HepG2 (cell line): ENCODE results near the gene CHPF. TPM values are rescaled to one million over a fixed set of nuclear protein-coding genes. Genes with fewer than 3 reads are reported as not detected.

Experiments used
- ATAC-seq: fragments of 200-7000 bp; cut with Tn5 transposase; 3 replicates; pipeline ENCODE4 v1.9.1; 2020; ENCODE audit warnings: mild to moderate bottlenecking, moderate library complexity
- BruUV-seq: library from RNA; stranded (reverse); fragments of 400-500 nt; replicated peaks from 2 replicates; lab custom pipeline; 2021; lab: Mats Ljungman, UMichigan
- CTCF ChIA-PET: fragments of 300-600 bp; formaldehyde crosslinking; extraction: SDS; loops from one replicate; lab custom pipeline; 2021; ENCODE audit warnings: low total read pairs, inconsistent platforms, low intra/inter-chr PET ratio; lab: Yijun Ruan, JAX
- POLR2A ChIA-PET: fragments of 350-600 bp; sonication (Branson Sonifier 250); formaldehyde crosslinking; loops from one replicate; lab custom pipeline; 2020; ENCODE audit warnings: antibody characterized with exemption, inconsistent platforms; lab: Yijun Ruan, JAX
- DNase-seq: peaks from one replicate; pipeline ENCODE4 v3.0.0-alpha.2; 2015; ENCODE audit warnings: low spot score
- FAIRE-seq: peaks from 3 replicates; lab custom pipeline; 2011; peaks lifted over from hg19 to GRCh38; lab: Jason Lieb, UNC
- H2AFZ ChIP-seq: one replicate; pipeline ENCODE4 v1.6.1; 2011; ENCODE audit warnings: low read length, inconsistent platforms
- H3K27ac ChIP-seq: fragments of 300-600 bp; 3 replicates; pipeline ENCODE4 v1.8.0; 2011; ENCODE audit warnings: mixed run types, mild to moderate bottlenecking, mixed read lengths, low read length, inconsistent platforms; ENCODE audit not compliant: insufficient read depth; ENCODE audit errors: extremely low read length
- H3K27me3 ChIP-seq, 2 experiments: fragments of 200-600 bp in 1 of 2; 2 replicates in 1 of 2; 3 replicates in 1 of 2; pipeline versions ENCODE4 v1.6.0 to v1.8.0; 2011; ENCODE audit warnings: low read length in 2 of 2, mild to moderate bottlenecking in 2 of 2, moderate library complexity in 2 of 2, inconsistent platforms in 1 of 2; ENCODE audit not compliant: insufficient read depth in 2 of 2, control insufficient read depth in 1 of 2
- H3K36me3 ChIP-seq, 2 experiments: fragments of 200-600 bp in 1 of 2; replicated peaks in 1 of 2; 2 replicates in 1 of 2; 3 replicates in 1 of 2; pipeline versions ENCODE4 v1.5.1 to v1.8.0; 2011; ENCODE audit warnings: low read length in 2 of 2, inconsistent platforms in 1 of 2; ENCODE audit not compliant: insufficient read depth in 2 of 2, control insufficient read depth in 1 of 2
- H3K4me1 ChIP-seq: 2 replicates; pipeline ENCODE4 v1.5.1; 2012; ENCODE audit warnings: low read length, inconsistent platforms; ENCODE audit not compliant: insufficient read depth
- H3K4me2 ChIP-seq: 2 replicates; pipeline ENCODE4 v1.6.0; 2011; ENCODE audit warnings: low read depth, low read length, inconsistent platforms
- H3K4me3 ChIP-seq, 3 experiments: fragments of 200-600 bp in 1 of 3; sonication (generic), shearing (Covaris generic) in 1 of 3; replicated peaks in 1 of 3; 2 replicates each; pipeline ENCODE4 v1.5.1; 2011 to 2016; ENCODE audit warnings: low read length in 3 of 3, inconsistent platforms in 2 of 3, low read depth in 2 of 3, mild to moderate bottlenecking in 2 of 3, control low read depth in 1 of 3, mixed read lengths in 1 of 3; ENCODE audit not compliant: insufficient read depth in 1 of 3
- H3K79me2 ChIP-seq: one replicate; pipeline ENCODE4 v1.6.1; 2011; ENCODE audit warnings: low read length, inconsistent platforms; ENCODE audit not compliant: insufficient read depth
- H3K9ac ChIP-seq: 2 replicates; pipeline ENCODE4 v1.6.0; 2011; ENCODE audit warnings: mild to moderate bottlenecking, low read depth, low read length, inconsistent platforms; ENCODE audit not compliant: insufficient read depth
- H3K9me3 ChIP-seq: 2 replicates; pipeline ENCODE4 v1.5.1; 2012; ENCODE audit warnings: mild to moderate bottlenecking, low read length
- H4K20me1 ChIP-seq: 2 replicates; pipeline ENCODE4 v1.6.0; 2011; ENCODE audit warnings: inconsistent platforms, mild to moderate bottlenecking, low read length, moderate library complexity; ENCODE audit not compliant: insufficient read depth
- ASH2L ChIP-seq: fragments of 300-600, 200-600 bp; sonication (generic); IDR thresholded peaks from 2 replicates; pipeline ENCODE4 v1.7.0; 2017; ENCODE audit warnings: low read depth, mild to moderate bottlenecking, moderate library complexity, mixed read lengths, low read length; ENCODE audit not compliant: insufficient read length
- HOXD1 ChIP-seq: sonication (generic); formaldehyde crosslinking; IDR thresholded peaks from 2 replicates; pipeline ENCODE4 v1.5.0; 2020; ENCODE audit warnings: missing genetic modification reagents
- MTF1 ChIP-seq: sonication (generic); formaldehyde crosslinking; IDR thresholded peaks from 2 replicates; pipeline ENCODE4 v1.5.0; 2020; ENCODE audit warnings: missing genetic modification reagents
- MZF1 ChIP-seq: sonication (generic); formaldehyde crosslinking; IDR thresholded peaks from 2 replicates; pipeline ENCODE4 v1.8.1; 2023; ENCODE audit warnings: mild to moderate bottlenecking, missing genetic modification reagents, borderline replicate concordance
- NRL ChIP-seq: sonication (generic); formaldehyde crosslinking; IDR thresholded peaks from 2 replicates; pipeline ENCODE4 v1.5.0; 2020; ENCODE audit warnings: missing genetic modification reagents, mild to moderate bottlenecking, moderate library complexity, borderline replicate concordance
- SRSF1 ChIP-seq: fragments of 200-400 bp; formaldehyde crosslinking; optimal IDR thresholded peaks from 2 replicates; pipeline ENCODE3; 2017; ENCODE audit warnings: mild to moderate bottlenecking, low read depth, low read length, moderate library complexity
- TEAD3 ChIP-seq: optimal IDR thresholded peaks from 2 replicates; pipeline ENCODE3; 2016; ENCODE audit warnings: borderline replicate concordance
- ZC3H13 ChIP-seq: sonication (generic); formaldehyde crosslinking; IDR thresholded peaks from 2 replicates; pipeline ENCODE4 v1.8.1; 2023; ENCODE audit warnings: mild to moderate bottlenecking, missing genetic modification reagents, moderate library complexity
- ZNF501 ChIP-seq: sonication (generic); formaldehyde crosslinking; IDR thresholded peaks from 2 replicates; pipeline ENCODE4 v1.5.1; 2020; ENCODE audit warnings: mild to moderate bottlenecking, moderate library complexity, missing genetic modification reagents
- ZNF543 ChIP-seq: sonication (generic); formaldehyde crosslinking; IDR thresholded peaks from 2 replicates; pipeline ENCODE4 v1.4.0; 2020; ENCODE audit warnings: mild to moderate bottlenecking, missing genetic modification reagents
- WGBS: methylation state at CpG from one replicate; pipeline ENCODE4 v1.1.6; 2017; ENCODE audit warnings: low lambda C conversion rate; 5-methylcytosine and 5-hydroxymethylcytosine counted together
- in situ Hi-C: cut with HindIII; loops from 2 replicates; pipeline ENCODE4 v1.10.0; 2017; ENCODE audit warnings: low pct_unique_long_range_greater_than_20kb; ENCODE audit not compliant: extremely low pct_ligation_motif_present
- intact Hi-C: fragments of 100-400 bp; cut with micrococcal nuclease; formaldehyde crosslinking; loops from one replicate; pipeline ENCODE4 v1.10.0; 2022; ENCODE audit not compliant: unreplicated experiment
- polyA plus RNA-seq, 8 experiments: library from polyadenylated mRNA; depleted of rRNA in 3 of 8; stranded (reverse) in 7 of 8; unstranded in 1 of 8; fragments of >200 nt; fragmentation: Illumina TruSeq in 4 of 8; extraction: Trizol in 4 of 8; gene quantifications; 2 replicates each; pipeline versions ENCODE4 v1.2.1 to v1.2.3, GENCODE V29; 2011 to 2016; ENCODE audit warnings: low read depth in 4 of 8, missing spikeins in 1 of 8, mixed read lengths in 1 of 8; ENCODE audit not compliant: insufficient read depth in 1 of 8
- total RNA-seq, 5 experiments: library from RNA; depleted of rRNA; stranded (reverse); fragments of >200 nt; fragmentation: Illumina TruSeq; extraction: Trizol; gene quantifications; 2 replicates each; pipeline ENCODE4 v1.2.3, GENCODE V29; 2016; ENCODE audit warnings: low read depth in 1 of 5
- TF ChIP-seq, protein P1 (sequence below), 2 experiments: sonication (generic) in 1 of 2; formaldehyde crosslinking in 1 of 2; IDR thresholded peaks; 2 replicates each; pipeline versions ENCODE4 v1.4.0 to v1.6.1; 2016 to 2020; ENCODE audit warnings: borderline replicate concordance in 1 of 2, low read depth in 1 of 2, mild to moderate bottlenecking in 1 of 2, missing genetic modification reagents in 1 of 2
- TF ChIP-seq, protein P2 (sequence below): sonication (generic); formaldehyde crosslinking; IDR thresholded peaks from 2 replicates; pipeline ENCODE4 v1.5.1; 2020; ENCODE audit warnings: mild to moderate bottlenecking, missing genetic modification reagents

CHPF gene
- total and polyA plus RNA-seq, 2 of the 13 experiments (the other 11 are each of a cell fraction or from before 2014, with no cell fraction given) = 79.6 to 111 TPM

DNA sequence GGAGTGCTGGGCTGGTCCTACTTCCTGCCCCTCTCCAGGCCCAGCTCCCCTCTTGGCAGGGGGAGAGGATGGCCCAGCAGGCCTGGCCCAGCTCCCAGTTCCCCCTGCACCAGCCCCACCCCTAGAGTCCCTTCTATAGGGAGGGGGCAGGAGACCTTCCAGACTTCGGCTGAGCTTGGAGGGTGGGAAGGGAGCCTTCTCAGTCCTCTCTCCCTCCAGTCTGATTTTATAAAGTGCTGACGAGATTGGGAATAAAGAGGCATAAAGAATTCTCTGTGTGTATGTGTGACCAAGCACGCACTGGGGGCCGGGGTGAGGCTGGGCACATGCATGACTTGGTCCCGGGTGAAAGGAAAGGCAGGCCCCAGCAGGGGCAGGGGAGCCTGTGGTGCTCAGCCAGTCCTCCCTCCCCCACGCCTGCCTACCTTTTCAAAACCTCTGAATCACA, 5.1 kb downstream of the CHPF start (continued):
- TF ChIP-seq, protein P1, sequence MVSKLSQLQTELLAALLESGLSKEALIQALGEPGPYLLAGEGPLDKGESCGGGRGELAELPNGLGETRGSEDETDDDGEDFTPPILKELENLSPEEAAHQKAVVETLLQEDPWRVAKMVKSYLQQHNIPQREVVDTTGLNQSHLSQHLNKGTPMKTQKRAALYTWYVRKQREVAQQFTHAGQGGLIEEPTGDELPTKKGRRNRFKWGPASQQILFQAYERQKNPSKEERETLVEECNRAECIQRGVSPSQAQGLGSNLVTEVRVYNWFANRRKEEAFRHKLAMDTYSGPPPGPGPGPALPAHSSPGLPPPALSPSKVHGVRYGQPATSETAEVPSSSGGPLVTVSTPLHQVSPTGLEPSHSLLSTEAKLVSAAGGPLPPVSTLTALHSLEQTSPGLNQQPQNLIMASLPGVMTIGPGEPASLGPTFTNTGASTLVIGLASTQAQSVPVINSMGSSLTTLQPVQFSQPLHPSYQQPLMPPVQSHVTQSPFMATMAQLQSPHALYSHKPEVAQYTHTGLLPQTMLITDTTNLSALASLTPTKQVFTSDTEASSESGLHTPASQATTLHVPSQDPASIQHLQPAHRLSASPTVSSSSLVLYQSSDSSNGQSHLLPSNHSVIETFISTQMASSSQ (IDR thresholded peaks at IDR 0.05; ENCODE audit: low read depth) = no peak
- TF ChIP-seq, protein P1 (CRISPR knock-in tag; IDR thresholded peaks at IDR 0.05; ENCODE audit: borderline replicate concordance) = 0 out of 2 replicates have a peak, but pooled peaks have one; percentile 45
- 0 out of 2 replicates have a peak, but pooled peaks have one; percentile 5 for TF ChIP-seq NRL

DNA sequence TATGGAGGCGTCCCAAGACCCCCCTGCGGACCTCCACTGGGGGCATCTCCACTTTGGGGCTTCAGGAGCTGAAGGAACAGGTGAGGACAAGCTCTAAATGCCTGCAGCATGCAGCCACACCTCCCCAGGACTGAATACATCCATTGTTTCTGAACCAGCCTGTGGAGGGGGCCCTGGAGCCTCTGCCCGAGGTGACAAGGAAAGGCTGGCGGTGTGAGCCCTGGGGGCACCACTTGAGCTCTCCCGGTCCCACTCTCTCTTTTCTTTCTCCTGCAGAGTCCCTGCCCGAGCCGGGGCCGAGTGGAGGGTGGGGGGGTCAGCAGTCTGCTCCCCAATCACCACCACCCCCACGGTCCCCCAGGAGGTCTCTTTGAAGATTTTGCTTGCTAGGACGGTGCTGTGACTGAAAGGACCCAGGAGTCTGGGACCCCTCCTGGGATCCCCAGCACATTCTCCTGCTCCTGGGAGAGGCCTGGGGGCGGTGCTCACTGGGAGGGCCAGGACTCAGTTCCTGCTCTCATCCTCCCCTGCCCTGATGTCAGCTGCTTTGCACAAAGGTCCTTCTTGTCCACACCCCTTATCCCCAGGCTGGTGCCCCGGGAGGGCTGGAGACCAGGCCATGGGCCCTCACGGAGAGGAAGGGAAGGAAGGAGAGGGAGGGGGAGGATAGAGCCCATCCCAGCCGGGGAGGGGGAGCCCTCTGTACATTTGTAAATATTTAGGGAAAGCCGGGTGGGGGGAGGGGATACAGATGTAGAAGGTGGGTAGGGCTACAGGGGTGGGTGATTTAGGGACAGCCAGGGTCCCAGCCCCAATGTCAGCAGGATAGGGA, 5.7 kb downstream of the CHPF start:
- H3K9ac ChIP-seq = peak overlapping the region; percentile 26; the same call in 1 of the 2 replicates
- POLR2A ChIA-PET = interaction anchor here (1.1 to 1.5 kb wide), 3 partner anchors 22 to 40 kb away, joined by 4 to 9 read pairs (median 4); partner anchors contain the start of genes GMPPA, INHA and OBSL1
- H3K4me2 ChIP-seq = peak overlapping the region; percentile 51
- TF ChIP-seq TEAD3 (CRISPR knock-in tag) (peak; percentile 5), ASH2L (peak; percentile 29), MTF1 (CRISPR knock-in tag) (no peak), MZF1 (CRISPR knock-in tag) (0 out of 2 replicates have a peak, but pooled peaks have one; percentile 11), ZNF543 (CRISPR knock-in tag) (0 out of 2 replicates have a peak, but pooled peaks have one; percentile 12), HOXD1 (no peak), ZNF501 (CRISPR knock-in tag) (0 out of 2 replicates have a peak, but pooled peaks have one; percentile 36), ZC3H13 (peak; percentile 98), SRSF1 (peak; percentile 82)
- TF ChIP-seq, protein P2, sequence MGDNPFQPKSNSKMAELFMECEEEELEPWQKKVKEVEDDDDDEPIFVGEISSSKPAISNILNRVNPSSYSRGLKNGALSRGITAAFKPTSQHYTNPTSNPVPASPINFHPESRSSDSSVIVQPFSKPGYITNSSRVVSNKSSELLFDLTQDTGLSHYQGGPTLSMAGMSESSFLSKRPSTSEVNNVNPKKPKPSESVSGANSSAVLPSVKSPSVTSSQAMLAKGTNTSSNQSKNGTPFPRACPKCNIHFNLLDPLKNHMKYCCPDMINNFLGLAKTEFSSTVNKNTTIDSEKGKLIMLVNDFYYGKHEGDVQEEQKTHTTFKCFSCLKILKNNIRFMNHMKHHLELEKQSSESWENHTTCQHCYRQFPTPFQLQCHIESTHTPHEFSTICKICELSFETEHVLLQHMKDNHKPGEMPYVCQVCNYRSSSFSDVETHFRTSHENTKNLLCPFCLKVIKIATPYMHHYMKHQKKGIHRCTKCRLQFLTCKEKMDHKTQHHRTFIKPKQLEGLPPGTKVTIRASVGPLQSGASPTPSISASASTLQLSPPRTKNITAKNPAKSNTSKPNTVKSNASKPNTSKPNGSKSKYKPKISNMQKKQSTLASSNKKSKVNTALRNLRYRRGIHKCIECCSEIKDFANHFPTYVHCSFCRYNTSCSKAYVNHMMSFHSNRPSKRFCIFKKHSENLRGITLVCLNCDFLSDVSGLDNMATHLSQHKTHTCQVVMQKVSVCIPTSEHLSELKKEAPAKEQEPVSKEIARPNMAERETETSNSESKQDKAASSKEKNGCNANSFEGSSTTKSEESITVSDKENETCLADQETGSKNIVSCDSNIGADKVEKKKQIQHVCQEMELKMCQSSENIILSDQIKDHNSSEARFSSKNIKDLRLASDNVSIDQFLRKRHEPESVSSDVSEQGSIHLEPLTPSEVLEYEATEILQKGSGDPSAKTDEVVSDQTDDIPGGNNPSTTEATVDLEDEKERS (CRISPR knock-in tag) = 0 out of 2 replicates have a peak, but pooled peaks have one; percentile 41

More for the DNA sequence above, 5.7 kb downstream of the CHPF start:
- peaks cover 15 to 27% of the 10 kb centered on the region in 2 experiments for H3K36me3 ChIP-seq
- in situ Hi-C loops = no loop called here
- CTCF ChIA-PET = interaction anchor here (1.5 kb wide), 1 partner anchor 105 kb away, joined by 8 read pairs; no protein-coding TSS in a partner anchor
- H3K9me3 ChIP-seq = no peaks in the 10 kb centered on the region
- peak overlapping the region in 1 of 3 experiments; percentile 30; a peak in 2 of 6 replicates for H3K4me3 ChIP-seq
- peaks cover 19% of the 10 kb centered on the region for H3K79me2 ChIP-seq
- H2AFZ ChIP-seq = no peak overlapping the region
- intact Hi-C loops = loop anchor here (10.0 kb wide), 1 partner anchor 243 kb away; no protein-coding TSS in a partner anchor
- DNase-seq (peak; percentile 68), FAIRE-seq (peak; percentile 75), ATAC-seq (peak; percentile 66)
- 12% methylated on average over 12 of the region's 15 CpGs for WGBS
- no TSS peak for BruUV-seq
- H3K27me3 ChIP-seq = peaks cover 2 to 38% of the 10 kb centered on the region in 2 experiments; a peak in 4 of 5 replicates
- peaks cover 46% of the 10 kb centered on the region for H4K20me1 ChIP-seq
- no peak overlapping the region for H3K27ac ChIP-seq
- peaks cover 45% of the 10 kb centered on the region for H3K4me1 ChIP-seq
